Measurements from ENCODE around the gene GLT8D1.

Gene GLT8D1

GRCh38 chr3:52689151-52689550 lies 16.4 kb downstream of the GLT8D1 start:
- no peak overlapping the region for H3K4me3 ChIP-seq (ENCODE audit: control insufficient read depth, low read depth, low read length)
- DNase-seq (ENCODE audit: low read depth), result no peak
- no peak for TF ChIP-seq CTCF (conservative IDR thresholded peaks at IDR 0.05; ENCODE audit: control insufficient read depth, insufficient read depth, low read depth, low read length)

- H3K4me3 ChIP-seq (ENCODE audit: control insufficient read depth, low read depth, low read length), result no peak overlapping the region
- DNase-seq (ENCODE audit: low read depth), result no peak
- TF ChIP-seq CTCF (conservative IDR thresholded peaks at IDR 0.05; ENCODE audit: control insufficient read depth, insufficient read depth, low read depth, low read length), result no peak
Measured at GRCh38 chr3:52688266-52688665, 17.3 kb downstream of the GLT8D1 start.

- no peak for TF ChIP-seq CTCF (conservative IDR thresholded peaks at IDR 0.05; ENCODE audit: control insufficient read depth, insufficient read depth, low read depth, low read length)
- peak; percentile 94 for DNase-seq (ENCODE audit: low read depth)
- H3K4me3 ChIP-seq (ENCODE audit: control insufficient read depth, low read depth, low read length), result peak within 1 kb of the TSS; percentile 85
Measured at GRCh38 chr3:52685709-52686691, 19.6 kb downstream of the GLT8D1 start, which contains the start of the genes GNL3 and PBRM1. Gene GNL3, plus strand, starts transcription at chr3:52686032. Its CDS starts 61 bp downstream, at chr3:52686093. Gene PBRM1, minus strand, starts transcription at chr3:52685913.

- no peak for DNase-seq (ENCODE audit: low read depth)
- TF ChIP-seq CTCF (conservative IDR thresholded peaks at IDR 0.05; ENCODE audit: control insufficient read depth, insufficient read depth, low read depth, low read length), result no peak
- peak overlapping the region; percentile 85 for H3K4me3 ChIP-seq (ENCODE audit: control insufficient read depth, low read depth, low read length)
Measured at GRCh38 chr3:52685285-52685708, 20.3 kb downstream of the GLT8D1 start.

- H3K4me3 ChIP-seq (ENCODE audit: control insufficient read depth, low read depth, low read length), result no peak overlapping the region
- TF ChIP-seq CTCF (conservative IDR thresholded peaks at IDR 0.05; ENCODE audit: control insufficient read depth, insufficient read depth, low read depth, low read length), result no peak
- no peak for DNase-seq (ENCODE audit: low read depth)
Measured at GRCh38 chr3:52684184-52684583, 21.4 kb downstream of the GLT8D1 start.

- TF ChIP-seq CTCF (conservative IDR thresholded peaks at IDR 0.05; ENCODE audit: control insufficient read depth, insufficient read depth, low read depth, low read length), result no peak
- no peak overlapping the region for H3K4me3 ChIP-seq (ENCODE audit: control insufficient read depth, low read depth, low read length)
- DNase-seq (ENCODE audit: low read depth), result peak; percentile 46
Measured at GRCh38 chr3:52683611-52684010, 22.0 kb downstream of the GLT8D1 start.

All from fibroblast of mammary gland (primary cell).